HepG2 (cell line): ENCODE data around the gene CARS2.

Experiments
- CBX5 ChIP-seq: sonication (generic); formaldehyde crosslinking; IDR thresholded peaks from 2 replicates; pipeline ENCODE4 v1.4.0; 2020; ENCODE audit warnings: missing genetic modification reagents, borderline replicate concordance
- CTCF ChIP-seq: sonication (generic); formaldehyde crosslinking; IDR thresholded peaks from 2 replicates; pipeline ENCODE4 v1.5.0; 2020; ENCODE audit warnings: mild to moderate bottlenecking, missing genetic modification reagents, moderate library complexity
- DPF2 ChIP-seq: sonication (generic); formaldehyde crosslinking; IDR thresholded peaks from 2 replicates; pipeline ENCODE4 v1.4.0; 2020; ENCODE audit warnings: mild to moderate bottlenecking, low read depth, missing genetic modification reagents, borderline replicate concordance
- NFE2L2 ChIP-seq: fragments of 150-350 bp; IDR thresholded peaks from 2 replicates; pipeline ENCODE4 v1.6.1; 2014; ENCODE audit warnings: low read length
- POLR2A ChIP-seq, 2 experiments: IDR thresholded peaks; 2 replicates each; pipeline ENCODE4 v1.6.1; 2011; ENCODE audit warnings: low read depth in 2 of 2, low read length in 2 of 2, mild to moderate bottlenecking in 1 of 2, moderate library complexity in 1 of 2; ENCODE audit not compliant: insufficient read depth in 1 of 2
- ZNF773 ChIP-seq: sonication (generic); formaldehyde crosslinking; IDR thresholded peaks from 2 replicates; pipeline ENCODE4 v1.4.0; 2020; ENCODE audit warnings: missing genetic modification reagents, borderline replicate concordance

- TF ChIP-seq ZNF773 (CRISPR knock-in tag) (no peak), CTCF (CRISPR knock-in tag) (no peak), NFE2L2 (no peak), POLR2A (IDR thresholded peaks at IDR 0.05; ENCODE audit: insufficient read depth in 1 of 2, low read depth in 2 of 2, low read length in 2 of 2) (no peak), CBX5 (CRISPR knock-in tag) (no peak), DPF2 (CRISPR knock-in tag) (no peak)
These were observed 69.2 kb downstream of the CARS2 start for GRCh38 chr13:110636701-110637201.
